HCT116 (cell line): ENCODE results near the gene ASIC3. TPM values are rescaled to one million over a fixed set of nuclear protein-coding genes. Genes with fewer than 3 reads are reported as not detected.

Experiments
- total RNA-seq: library from RNA; stranded (reverse); gene quantifications from one replicate; pipeline ENCODE4 v1.2.1, GENCODE V29; 2021; ENCODE audit not compliant: unreplicated experiment

Gene ASIC3
- total RNA-seq, 1 experiment from 2014 or later = 4.4 TPM

Other genes with a start within 250 kb of the ASIC3 start
- 0.42 TPM for gene TMEM176B, start 248.2 kb upstream of the ASIC3 start, total RNA-seq
- not detected for gene TMEM176A, start 247.8 kb upstream of the ASIC3 start, total RNA-seq
- gene AOC1, start 196.0 kb upstream of the ASIC3 start, total RNA-seq = 0.37 TPM
- gene KCNH2, start 70.2 kb upstream of the ASIC3 start, total RNA-seq = 9.7 TPM
- 35.8 TPM for gene NOS3, start 57.5 kb upstream of the ASIC3 start, total RNA-seq
- gene ATG9B, start 24.0 kb upstream of the ASIC3 start, total RNA-seq = 2.1 TPM
- 55.2 TPM for gene ABCB8, start 20.1 kb upstream of the ASIC3 start, total RNA-seq
- 19.8 TPM for gene CDK5, start 9.4 kb downstream of the ASIC3 start, total RNA-seq
- 240 TPM for gene SLC4A2, start 11.1 kb downstream of the ASIC3 start, total RNA-seq
- 86.4 TPM for gene FASTK, start 32.3 kb downstream of the ASIC3 start, total RNA-seq
- gene TMUB1, start 35.0 kb downstream of the ASIC3 start, total RNA-seq = 75.8 TPM
- gene AGAP3, start 37.9 kb downstream of the ASIC3 start, total RNA-seq = 126 TPM
- gene GBX1, start 119.2 kb downstream of the ASIC3 start, total RNA-seq = 0.86 TPM
- gene ASB10, start 138.7 kb downstream of the ASIC3 start, total RNA-seq = not detected
- 0.69 TPM for gene H2BK1, start 162.0 kb downstream of the ASIC3 start, total RNA-seq
- gene ABCF2, start 178.7 kb downstream of the ASIC3 start, total RNA-seq = 63.7 TPM
- 19.5 TPM for gene CHPF2, start 184.0 kb downstream of the ASIC3 start, total RNA-seq
- 30.3 TPM for gene SMARCD3, start 200.2 kb downstream of the ASIC3 start, total RNA-seq